ENCODE results near the gene PFN4. TPM values are rescaled to one million over a fixed set of nuclear protein-coding genes. Genes with fewer than 3 reads are reported as not detected.
"Not testable (repeated sequence)": the region's sequence is repeated elsewhere in the genome, so short reads cannot be mapped to it uniquely, and the experiment has no call there.

PFN4 gene
- total RNA-seq, 1 experiment from 2014 or later, result 1.1 TPM

DNA sequence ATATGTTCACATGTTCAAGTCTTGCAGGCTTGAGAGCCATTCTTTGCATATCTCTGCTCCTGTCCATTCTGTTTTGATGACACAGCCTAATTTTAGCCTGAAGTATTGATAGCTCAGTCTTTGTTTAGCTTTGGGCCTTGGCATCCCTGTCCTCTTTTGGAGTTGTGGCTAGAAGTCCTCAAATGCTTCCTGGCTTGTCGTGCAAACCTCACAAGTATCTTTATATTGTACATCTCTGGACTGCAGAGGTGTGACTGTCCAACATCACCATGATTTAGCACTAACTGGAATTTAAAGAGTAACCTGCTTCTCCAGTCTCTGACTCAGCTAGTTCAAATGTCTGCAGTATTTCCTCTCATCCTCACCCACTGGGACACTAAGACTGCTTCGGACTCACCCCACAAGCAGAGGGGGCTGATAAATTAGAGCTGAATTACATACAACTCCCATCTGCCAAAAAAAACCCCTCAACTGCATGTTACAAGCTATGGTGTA, 11.7 kb downstream of the PFN4 start:
- no peak for DNase-seq (ENCODE audit: low spot score)

GRCh38 chr2:24110660-24111303, 12.4 kb downstream of the PFN4 start:
- no peak for DNase-seq (ENCODE audit: low spot score)

- not testable (repeated sequence) for DNase-seq (ENCODE audit: low spot score)
These were observed 13.7 kb downstream of the PFN4 start for GRCh38 chr2:24109431-24109830.

GRCh38 chr2:24107336-24107735, 15.8 kb downstream of the PFN4 start:
- DNase-seq (ENCODE audit: low spot score), result no peak

DNA sequence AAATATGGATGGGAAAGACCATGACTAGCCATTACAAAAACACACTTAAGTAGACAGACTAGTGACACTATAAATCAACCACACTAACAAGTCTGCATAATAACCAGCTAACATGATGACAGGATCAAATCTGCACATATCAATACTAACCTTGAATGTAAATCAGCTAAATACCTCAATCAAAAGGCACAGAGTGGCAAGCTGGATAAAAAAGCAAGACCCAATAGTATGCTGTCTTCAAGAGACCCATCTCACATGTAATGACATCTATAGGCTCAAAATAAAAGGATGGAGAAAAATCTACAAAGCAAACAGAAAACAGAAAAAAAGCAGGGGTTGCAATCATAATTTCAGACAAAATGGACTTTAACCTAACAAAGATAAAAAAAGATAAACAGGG, 16.3 kb downstream of the PFN4 start:
- DNase-seq (ENCODE audit: low spot score), result no peak

- no peak for DNase-seq (ENCODE audit: low spot score)
These were observed 17.3 kb downstream of the PFN4 start for GRCh38 chr2:24105816-24106215.

DNA sequence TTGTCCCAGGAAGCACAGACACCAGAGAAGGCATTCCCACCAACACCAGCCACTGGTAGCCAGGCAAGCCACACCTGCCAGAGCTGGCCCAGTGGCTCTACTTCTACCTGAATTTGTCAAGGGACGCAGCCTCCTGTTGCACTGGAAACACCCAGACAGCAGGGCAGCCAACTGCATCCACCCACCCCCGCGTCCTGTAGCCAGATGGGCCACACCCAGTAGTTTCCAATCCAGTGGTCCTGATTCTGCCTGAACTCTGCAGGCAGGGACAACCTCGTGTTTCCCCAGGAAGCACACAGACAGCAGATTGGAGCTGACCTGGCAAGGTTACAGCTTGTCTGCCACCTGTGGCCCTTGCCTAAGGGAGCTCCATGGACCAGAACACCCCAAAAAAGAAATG, 18.2 kb downstream of the PFN4 start:
- DNase-seq (ENCODE audit: low spot score), result no peak

DNA sequence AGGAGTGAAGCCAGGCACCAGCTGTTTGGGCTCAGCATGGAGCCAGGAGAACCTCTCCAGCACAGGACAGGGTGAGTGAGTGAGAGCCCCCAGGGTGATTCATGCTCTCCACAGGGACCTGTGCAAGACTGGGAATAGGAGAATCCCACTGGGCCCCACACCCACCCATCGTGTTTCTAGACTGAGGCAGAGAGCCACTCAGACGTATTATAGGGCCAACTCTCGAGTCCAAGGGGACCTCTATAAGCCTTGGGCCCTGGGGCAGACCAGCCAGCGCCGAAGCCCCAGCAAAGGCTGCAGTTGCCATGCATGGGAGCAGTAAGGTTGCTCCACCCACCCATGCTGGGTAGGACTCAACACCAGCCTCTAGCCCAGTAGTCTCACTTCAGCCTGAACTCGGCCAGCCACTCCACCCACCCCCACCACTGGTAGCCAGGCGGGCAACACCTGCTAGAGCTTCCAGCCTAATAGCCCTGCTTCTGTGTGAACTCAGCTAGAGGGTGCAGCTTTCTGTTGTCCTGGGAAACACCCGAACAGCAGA, 19.0 kb downstream of the PFN4 start:
- no peak for DNase-seq (ENCODE audit: low spot score)

- no peak for DNase-seq (ENCODE audit: low spot score)
These were observed 20.5 kb downstream of the PFN4 start for GRCh38 chr2:24102677-24103076.

- DNase-seq (ENCODE audit: low spot score), result no peak
These were observed 21.1 kb downstream of the PFN4 start for GRCh38 chr2:24101992-24102391.

- DNase-seq (ENCODE audit: low spot score), result not testable (repeated sequence)
These were observed 22.4 kb downstream of the PFN4 start for GRCh38 chr2:24100732-24101131.

DNA sequence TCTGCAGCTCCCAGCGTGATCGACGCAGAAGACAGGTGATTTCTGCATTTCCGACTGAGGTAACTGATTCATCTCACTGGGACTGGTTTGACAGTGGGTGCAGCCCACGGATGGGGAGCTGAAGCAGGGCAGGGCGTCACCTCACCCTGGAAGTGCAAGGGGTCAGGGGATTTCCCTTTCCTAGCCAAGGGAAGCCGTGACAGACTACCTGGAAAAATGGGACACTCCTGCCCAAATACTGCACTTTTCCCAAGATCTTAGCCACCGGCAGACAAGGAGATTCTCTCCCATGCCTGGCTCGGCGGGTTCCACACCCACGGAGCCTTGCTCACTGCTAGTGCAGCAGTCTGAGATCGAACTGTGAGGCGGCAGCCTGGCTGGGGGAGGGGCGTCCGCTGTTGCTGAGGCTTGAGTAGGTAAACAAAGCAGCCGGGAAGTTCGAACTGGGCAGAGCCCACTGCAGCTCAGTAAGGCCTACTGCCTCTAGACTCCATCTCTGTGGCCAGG, 27.9 kb downstream of the PFN4 start:
- not testable (repeated sequence) for DNase-seq (ENCODE audit: low spot score)

- not testable (repeated sequence) for DNase-seq (ENCODE audit: low spot score)
These were observed 29.9 kb downstream of the PFN4 start for GRCh38 chr2:24093270-24093669.

DNA sequence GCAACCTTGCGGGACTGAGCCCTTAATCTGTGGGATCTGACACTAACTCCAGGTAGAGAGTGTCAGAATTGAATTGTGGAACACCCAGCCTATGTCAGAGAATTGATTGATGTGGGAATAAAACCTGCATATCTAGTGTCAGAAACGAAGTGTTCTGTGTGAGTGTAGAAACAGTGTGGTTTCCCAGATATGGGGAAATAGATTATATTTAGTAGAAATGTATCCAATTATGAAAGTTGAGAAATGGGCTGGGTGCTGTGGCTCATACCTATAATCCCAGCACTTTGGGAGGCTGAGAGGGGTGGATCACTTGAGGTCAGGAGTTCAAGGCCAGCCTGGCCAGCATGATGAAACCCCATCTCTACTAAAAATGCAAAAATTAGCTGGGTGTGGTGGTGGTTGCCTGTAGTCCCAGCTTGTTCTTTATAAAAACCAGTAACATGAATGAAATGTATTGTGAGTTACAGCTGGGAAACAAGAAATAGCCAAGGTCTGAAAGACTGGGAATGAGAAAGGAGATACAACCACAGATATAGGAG, 34.2 kb downstream of the PFN4 start:
- no peak for DNase-seq (ENCODE audit: low spot score)

- no peak for DNase-seq (ENCODE audit: low spot score)
These were observed 36.1 kb downstream of the PFN4 start for GRCh38 chr2:24087032-24087431.

GRCh38 chr2:24086241-24086640, 36.9 kb downstream of the PFN4 start:
- DNase-seq (ENCODE audit: low spot score), result no peak

- no peak for DNase-seq (ENCODE audit: low spot score)
These were observed 38.0 kb downstream of the PFN4 start for GRCh38 chr2:24085200-24085489.

DNA sequence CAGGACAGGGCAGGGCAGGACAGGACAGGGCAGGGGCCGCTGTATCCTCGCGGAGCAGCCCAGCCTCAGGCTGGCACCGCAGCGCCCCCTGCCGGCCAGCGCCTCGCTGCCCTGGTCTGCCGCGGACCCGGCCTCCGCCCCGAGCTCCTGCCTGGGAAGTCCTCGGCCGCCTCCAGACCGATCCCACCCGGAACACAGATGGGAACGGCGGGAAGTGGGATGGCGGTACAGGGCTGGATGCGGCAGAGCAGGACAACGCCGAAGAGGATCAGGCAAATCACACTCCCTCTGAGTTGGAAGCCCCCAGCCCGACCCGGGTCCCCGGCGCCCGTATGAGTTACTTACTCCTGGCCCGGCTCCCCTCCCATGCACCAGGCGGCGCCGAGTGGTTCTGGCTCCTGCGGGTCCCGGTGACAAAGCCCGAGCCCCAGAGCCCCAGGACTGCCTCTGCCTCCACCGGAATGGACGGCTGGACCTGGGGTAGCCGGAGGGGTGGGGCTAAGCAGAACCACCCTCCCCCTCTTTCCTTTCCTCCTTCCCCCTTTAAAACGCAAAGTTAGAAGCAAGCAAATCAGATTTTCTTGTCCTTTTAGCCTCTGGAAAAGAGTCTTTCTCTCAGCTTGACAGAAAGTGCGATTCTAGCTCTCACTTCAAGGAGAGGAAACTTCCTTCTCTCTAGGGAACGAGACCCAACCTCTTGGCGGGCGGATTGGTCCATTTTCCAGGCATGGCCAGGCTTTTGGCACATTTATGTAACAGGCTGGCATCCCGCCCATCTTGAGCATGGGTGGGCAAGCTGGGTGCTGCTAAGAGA, 38.5 kb downstream of the PFN4 start, which contains the start of gene TP53I3:
Gene TP53I3, minus strand, starts transcription at position 449 of the 814 bp plus-strand sequence. CDS start 508 bp downstream, outside the sequence.
- peak; percentile 64 for DNase-seq (ENCODE audit: low spot score)

DNA sequence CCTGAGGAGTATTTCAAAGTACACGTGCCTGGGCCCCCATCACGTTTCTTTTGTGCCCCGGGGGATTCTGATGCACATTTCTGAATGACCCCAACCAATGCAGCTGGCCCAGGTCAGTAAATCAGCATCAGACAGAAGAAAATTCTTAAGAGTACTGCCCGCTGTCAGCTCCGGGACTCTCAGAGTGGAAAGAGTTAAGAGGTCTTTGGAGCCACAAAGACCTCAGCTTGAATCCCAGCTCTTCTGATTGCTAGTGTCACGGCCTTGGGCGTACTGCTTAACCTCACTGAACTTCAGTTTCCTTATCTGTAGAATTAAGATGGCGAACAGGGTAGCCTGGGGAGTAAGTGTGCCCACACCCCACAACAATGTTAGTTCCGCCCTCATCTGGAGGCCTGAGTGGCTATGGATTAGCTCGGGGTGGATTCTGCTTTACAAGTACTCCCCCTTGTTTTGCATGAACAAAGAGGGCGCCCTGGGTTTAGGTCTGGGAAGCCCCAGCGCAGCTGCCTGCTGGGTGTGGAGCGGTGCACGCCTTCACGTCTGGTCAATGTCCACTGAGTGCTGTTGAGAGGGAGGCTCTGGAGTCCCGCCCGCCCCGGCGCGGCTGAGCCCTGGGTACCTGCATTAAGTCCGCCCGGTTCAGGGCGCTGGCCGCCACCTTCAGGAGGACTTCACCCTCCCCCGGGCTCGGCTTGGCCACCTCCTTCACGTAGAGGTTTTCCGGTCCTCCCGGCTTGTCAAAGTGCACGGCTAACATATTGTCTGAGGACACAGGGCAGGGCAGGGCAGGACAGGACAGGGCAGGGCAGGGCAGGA, 39.4 kb downstream of the PFN4 start:
- DNase-seq (ENCODE audit: low spot score), result peak; percentile 8

DNA sequence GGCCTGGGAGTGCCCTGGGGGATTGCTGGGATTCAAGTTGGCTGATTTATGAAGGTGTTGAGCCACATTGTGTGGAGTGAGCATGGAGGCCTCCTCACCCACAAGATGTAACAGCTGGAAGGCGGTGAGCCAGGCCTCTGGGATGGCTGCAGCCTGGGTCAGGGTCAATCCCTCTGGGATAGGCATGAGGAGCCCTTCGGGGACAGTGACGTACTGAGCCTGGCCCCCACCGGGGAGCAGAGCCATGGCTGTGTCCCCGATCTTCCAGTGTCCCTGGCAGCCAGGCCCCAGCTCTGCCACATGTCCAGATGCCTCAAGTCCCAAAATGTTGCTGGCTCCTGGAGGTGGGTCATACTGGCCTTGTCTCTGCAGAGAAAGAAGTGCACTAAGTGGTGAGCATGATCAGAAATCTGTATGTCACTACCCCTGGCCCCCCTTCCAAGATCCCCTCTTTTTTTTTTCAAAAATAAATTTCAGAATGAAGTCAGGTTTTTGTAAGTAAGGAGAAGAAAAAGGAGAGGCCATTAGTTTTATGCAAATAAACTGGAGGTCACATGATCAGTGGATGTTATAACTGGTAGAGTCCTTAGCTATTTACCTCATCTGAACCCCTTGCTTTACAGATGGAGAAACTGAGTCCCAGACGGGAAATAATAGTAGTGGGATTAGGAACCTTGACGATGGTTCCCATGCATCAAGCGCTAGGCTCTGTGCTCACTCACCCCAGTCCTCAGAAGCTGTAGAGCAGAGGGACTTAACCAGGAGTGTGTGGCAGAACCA, 40.2 kb downstream of the PFN4 start:
- no peak for DNase-seq (ENCODE audit: low spot score)

GRCh38 chr2:24080701-24081100, 42.4 kb downstream of the PFN4 start:
- DNase-seq (ENCODE audit: low spot score), result no peak

Data from H4 (cell line).